ENCODE measurements around the gene SLC12A2. TPM values are rescaled to one million over a fixed set of nuclear protein-coding genes. Genes with fewer than 3 reads are reported as not detected.

SLC12A2 gene
- total and polyA plus RNA-seq, 9 of the 15 experiments (the other 6 are each of a cell fraction or from before 2014, with no cell fraction given) = 5.1 to 20.3 (median 12.6) TPM

DNA sequence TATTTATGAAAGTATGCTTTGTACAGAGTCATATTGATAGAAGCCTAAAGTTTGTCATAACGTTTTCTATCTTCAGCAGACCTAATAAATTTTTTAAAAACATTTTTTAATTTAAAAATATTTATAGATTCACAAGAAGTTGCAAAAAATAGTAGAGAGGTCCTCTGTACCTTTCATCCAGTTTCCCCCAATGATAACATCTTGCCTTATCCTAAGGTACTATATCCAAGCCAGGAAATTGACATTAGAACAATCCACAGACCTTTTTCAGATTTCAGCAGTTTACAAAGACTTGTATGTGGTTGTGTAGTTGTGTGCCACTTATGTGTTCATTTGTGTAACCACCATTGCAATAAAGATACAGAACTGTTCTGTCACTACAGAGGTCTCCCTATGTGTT, 88.5 kb downstream of the SLC12A2 start:
- Histone ChIP-seq H3K4me3 (no peak overlapping the region), H3K4me1 (replicated peaks in 1 of 2; ENCODE audit: control insufficient read depth in 2 of 2, insufficient read depth in 2 of 2, low read length in 2 of 2) (no peaks in the 10 kb centered on the region), H3K36me3 (ENCODE audit: control insufficient read depth, insufficient read depth, low read length) (no peaks in the 10 kb centered on the region), H3K79me2 (ENCODE audit: control insufficient read depth, insufficient read depth, low read length) (no peaks in the 10 kb centered on the region), H3K9ac (ENCODE audit: insufficient read depth in 1 of 2, low read depth in 2 of 2, low read length in 2 of 2) (no peak overlapping the region), H3K27ac (ENCODE audit: extremely low read depth, low read depth, low read length) (no peak overlapping the region), H3K4me2 (ENCODE audit: insufficient read depth, low read length) (no peak overlapping the region), H4K20me1 (replicated peaks; ENCODE audit: control insufficient read depth, insufficient read depth, low read length) (no peaks in the 10 kb centered on the region), H2AFZ (ENCODE audit: low read depth, low read length) (no peak overlapping the region), H3K9me3 (replicated peaks; ENCODE audit: control insufficient read depth, insufficient read depth, low read depth, low read length) (no peaks in the 10 kb centered on the region), H3K9me1 (ENCODE audit: control insufficient read depth, insufficient read depth, low read length) (no peaks in the 10 kb centered on the region), H3K27me3 (ENCODE audit: control insufficient read depth in 2 of 2, insufficient read depth in 2 of 2, low read length in 2 of 2) (no peaks in the 10 kb centered on the region)
- CTCF ChIA-PET (ENCODE audit: low intra/inter-chr PET ratio) = no interaction called here
- in situ Hi-C loops (cut with MboI) = no loop called here
- no peak for TF ChIP-seq MAFF (IDR thresholded peaks at IDR 0.05; ENCODE audit: low read length)
- no peak for TF ChIP-seq ZNF121 (CRISPR knock-in tag; conservative IDR thresholded peaks at IDR 0.05)
- TF ChIP-seq ARID1B (IDR thresholded peaks at IDR 0.05) = no peak
- TF ChIP-seq NBN (IDR thresholded peaks at IDR 0.05; ENCODE audit: low read depth) = no peak
- TF ChIP-seq MECOM (CRISPR knock-in tag; IDR thresholded peaks at IDR 0.05) = no peak
- no peak for TF ChIP-seq RBM34 (IDR thresholded peaks at IDR 0.05; ENCODE audit: borderline replicate concordance, insufficient read depth, low read length)
- TF ChIP-seq CREB1 (IDR thresholded peaks at IDR 0.05) = no peak
- TF ChIP-seq CREB1 (CRISPR knock-in tag; IDR thresholded peaks at IDR 0.05) = no peak
- TF ChIP-seq, protein P1, sequence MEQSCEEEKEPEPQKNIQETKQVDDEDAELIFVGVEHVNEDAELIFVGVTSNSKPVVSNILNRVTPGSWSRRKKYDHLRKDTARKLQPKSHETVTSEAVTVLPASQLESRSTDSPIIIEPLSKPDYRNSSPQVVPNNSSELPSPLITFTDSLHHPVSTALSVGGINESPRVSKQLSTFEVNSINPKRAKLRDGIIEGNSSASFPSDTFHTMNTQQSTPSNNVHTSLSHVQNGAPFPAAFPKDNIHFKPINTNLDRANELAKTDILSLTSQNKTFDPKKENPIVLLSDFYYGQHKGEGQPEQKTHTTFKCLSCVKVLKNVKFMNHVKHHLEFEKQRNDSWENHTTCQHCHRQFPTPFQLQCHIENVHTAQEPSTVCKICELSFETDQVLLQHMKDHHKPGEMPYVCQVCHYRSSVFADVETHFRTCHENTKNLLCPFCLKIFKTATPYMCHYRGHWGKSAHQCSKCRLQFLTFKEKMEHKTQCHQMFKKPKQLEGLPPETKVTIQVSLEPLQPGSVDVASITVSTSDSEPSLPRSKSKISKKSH (CRISPR knock-in tag; IDR thresholded peaks at IDR 0.05) = no peak
- no peak for TF ChIP-seq CCNT2 (IDR thresholded peaks at IDR 0.05; ENCODE audit: borderline replicate concordance, extremely low read depth, insufficient read length, low read depth, low read length)
- TF ChIP-seq, protein P2, sequence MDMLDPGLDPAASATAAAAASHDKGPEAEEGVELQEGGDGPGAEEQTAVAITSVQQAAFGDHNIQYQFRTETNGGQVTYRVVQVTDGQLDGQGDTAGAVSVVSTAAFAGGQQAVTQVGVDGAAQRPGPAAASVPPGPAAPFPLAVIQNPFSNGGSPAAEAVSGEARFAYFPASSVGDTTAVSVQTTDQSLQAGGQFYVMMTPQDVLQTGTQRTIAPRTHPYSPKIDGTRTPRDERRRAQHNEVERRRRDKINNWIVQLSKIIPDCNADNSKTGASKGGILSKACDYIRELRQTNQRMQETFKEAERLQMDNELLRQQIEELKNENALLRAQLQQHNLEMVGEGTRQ (CRISPR knock-in tag; IDR thresholded peaks at IDR 0.05) = no peak
- TF ChIP-seq SMAD4 (CRISPR knock-in tag; conservative IDR thresholded peaks at IDR 0.05) = no peak
- no peak for TF ChIP-seq TAF9B (IDR thresholded peaks at IDR 0.05; ENCODE audit: partially characterized antibody)
- intact Hi-C loops (cut with micrococcal nuclease) = no loop called here
- POLR2A ChIA-PET = no interaction called here
- DNase-seq (ENCODE audit: extremely low read depth in 1 of 4, low spot score in 3 of 4) (no peak), ATAC-seq (no peak), FAIRE-seq (no peak)
- no TSS peak for BruUV-seq (replicated peaks)
- WGBS (ENCODE audit: insufficient coverage, low coverage, missing lambda C conversion rate) = 32% methylated on average over 1 of the region's 1 CpG
